Endothelial cell of umbilical vein (primary cell): ENCODE results near the gene UBXN11. TPM values are rescaled to one million over a fixed set of nuclear protein-coding genes. Genes with fewer than 3 reads are reported as not detected.

Source experiments
- BruUV-seq: library from RNA; stranded (reverse); fragments of 400-500 nt; replicated peaks from 2 replicates; lab custom pipeline; 2021; lab: Mats Ljungman, UMichigan
- CTCF ChIA-PET: fragments of 300-600, 350-600 bp; sonication (Branson Sonifier 250); formaldehyde crosslinking; loops from one replicate; lab custom pipeline; 2021; ENCODE audit warnings: antibody characterized with exemption, inconsistent platforms; lab: Charles Lee
- POLR2A ChIA-PET: fragments of 300-600, 350-600 bp; sonication (Branson Sonifier 250); formaldehyde crosslinking; loops from one replicate; lab custom pipeline; 2021; ENCODE audit warnings: antibody characterized with exemption, inconsistent platforms; lab: Charles Lee
- DNase-seq: peaks from one replicate; pipeline ENCODE4 v3.0.0-alpha.2; 2011; ENCODE audit warnings: low read depth, low spot score
- FAIRE-seq: peaks from 2 replicates; lab custom pipeline; 2011; peaks lifted over from hg19 to GRCh38; lab: Jason Lieb, UNC
- H2AFZ ChIP-seq: 2 replicates; pipeline ENCODE4 v1.6.0; 2012; ENCODE audit warnings: low read depth, low read length, control low read depth, inconsistent platforms
- H3K27ac ChIP-seq: 2 replicates; pipeline ENCODE4 v1.5.1; 2011; ENCODE audit warnings: low read depth, mild to moderate bottlenecking, control low read depth, low read length, moderate library complexity; ENCODE audit not compliant: insufficient read depth
- H3K27me3 ChIP-seq, 2 experiments: 2 replicates each; pipeline versions ENCODE4 v1.6.0 to v1.6.1; 2011; ENCODE audit warnings: low read length in 2 of 2, mixed read lengths in 1 of 2; ENCODE audit not compliant: control insufficient read depth in 2 of 2, insufficient read depth in 2 of 2
- H3K36me3 ChIP-seq, 2 experiments: 2 replicates in 1 of 2; 3 replicates in 1 of 2; pipeline ENCODE4 v1.5.1; 2011; ENCODE audit warnings: low read length in 2 of 2, mild to moderate bottlenecking in 1 of 2, moderate library complexity in 1 of 2; ENCODE audit not compliant: control insufficient read depth in 2 of 2, insufficient read depth in 2 of 2; ENCODE audit errors: extremely low read depth in 1 of 2
- H3K4me1 ChIP-seq: 3 replicates; pipeline ENCODE4 v1.5.1; 2011; ENCODE audit warnings: mild to moderate bottlenecking, low read length; ENCODE audit not compliant: control insufficient read depth, insufficient read depth; ENCODE audit errors: extremely low read depth
- H3K4me2 ChIP-seq: 2 replicates; pipeline ENCODE4 v1.6.1; 2011; ENCODE audit warnings: low read length, control low read depth, mixed read lengths; ENCODE audit not compliant: insufficient read depth
- H3K4me3 ChIP-seq, 3 experiments: fragments of 200-600 bp in 1 of 3; sonication (generic), shearing (Covaris generic) in 1 of 3; replicated peaks in 1 of 3; 2 replicates each; pipeline ENCODE4 v1.5.1; 2011 to 2016; ENCODE audit warnings: control low read depth in 3 of 3, low read length in 3 of 3, mild to moderate bottlenecking in 2 of 3, inconsistent platforms in 1 of 3, low read depth in 1 of 3, moderate library complexity in 1 of 3; ENCODE audit not compliant: insufficient read depth in 1 of 3
- H3K79me2 ChIP-seq: 2 replicates; pipeline ENCODE4 v1.6.0; 2012; ENCODE audit warnings: low read length, inconsistent platforms; ENCODE audit not compliant: control insufficient read depth, insufficient read depth
- H3K9ac ChIP-seq: replicated peaks from 2 replicates; pipeline ENCODE3; 2011; ENCODE audit warnings: low read length, control low read depth; ENCODE audit not compliant: insufficient read depth; ENCODE audit errors: extremely low read depth
- H3K9me1 ChIP-seq: replicated peaks from 3 replicates; pipeline ENCODE4 v1.6.0; 2011; ENCODE audit warnings: mild to moderate bottlenecking, low read length; ENCODE audit not compliant: control insufficient read depth, insufficient read depth; ENCODE audit errors: extremely low read depth
- H3K9me3 ChIP-seq: replicated peaks from 2 replicates; pipeline ENCODE4 v1.5.1; 2012; ENCODE audit warnings: low read length, inconsistent platforms; ENCODE audit not compliant: control insufficient read depth, insufficient read depth
- H4K20me1 ChIP-seq: replicated peaks from 2 replicates; pipeline ENCODE3; 2011; ENCODE audit warnings: mild to moderate bottlenecking, low read length; ENCODE audit not compliant: control insufficient read depth, insufficient read depth; ENCODE audit errors: extremely low read depth
- CTCF ChIP-seq, 2 donors: IDR thresholded peaks; 1 replicate in 1 of 2; 2 replicates in 1 of 2; pipeline ENCODE4 v1.5.1; 2011; ENCODE audit warnings: low read length in 2 of 2, mild to moderate bottlenecking in 2 of 2, moderate library complexity in 2 of 2, control low read depth in 1 of 2, inconsistent platforms in 1 of 2, low read depth in 1 of 2; ENCODE audit not compliant: insufficient read depth in 1 of 2; ENCODE audit errors: extremely low read depth in 1 of 2
- EZH2 ChIP-seq: IDR thresholded peaks from 2 replicates; pipeline ENCODE4 v1.6.1; 2012; ENCODE audit warnings: borderline replicate concordance, low read depth, mild to moderate bottlenecking, moderate library complexity, low read length, inconsistent platforms; ENCODE audit not compliant: severe bottlenecking
- FOS ChIP-seq: IDR thresholded peaks from 2 replicates; pipeline ENCODE4 v1.6.1; 2011; ENCODE audit warnings: mild to moderate bottlenecking, low read length, moderate library complexity, borderline replicate concordance; ENCODE audit not compliant: insufficient read depth
- GATA2 ChIP-seq: IDR thresholded peaks from 2 replicates; pipeline ENCODE4 v1.7.0; 2011; ENCODE audit warnings: low read depth, mild to moderate bottlenecking, moderate library complexity, mixed read lengths, low read length; ENCODE audit not compliant: insufficient read length, insufficient read depth
- MAX ChIP-seq: IDR thresholded peaks from 2 replicates; pipeline ENCODE4 v1.6.1; 2011; ENCODE audit not compliant: insufficient read depth, insufficient read length
- MYC ChIP-seq: IDR thresholded peaks from one replicate; pipeline ENCODE4 v1.6.1; 2011; ENCODE audit warnings: mild to moderate bottlenecking, low read depth, low read length
- POLR2A ChIP-seq: IDR thresholded peaks from 2 replicates; pipeline ENCODE4 v1.6.1; 2012; ENCODE audit warnings: low read depth, mild to moderate bottlenecking, control low read depth, low read length
- POLR2AphosphoS5 ChIP-seq: IDR thresholded peaks from 2 replicates; pipeline ENCODE4 v1.6.1; 2012; ENCODE audit warnings: low read depth, mild to moderate bottlenecking, control low read depth, low read length, moderate library complexity; ENCODE audit not compliant: insufficient read depth
- dilution Hi-C: fragments of 300-500 bp; cut with MboI; formaldehyde crosslinking; loops from one replicate; pipeline ENCODE4 v1.15.0; 2019; ENCODE audit warnings: low sequenced_read_pairs; ENCODE audit not compliant: extremely low pct_ligation_motif_present
- intact Hi-C: fragments of 100-400 bp; cut with micrococcal nuclease; formaldehyde crosslinking; loops from one replicate; pipeline ENCODE4 v1.10.0; 2022
- polyA plus RNA-seq, 4 experiments: library from polyadenylated mRNA; depleted of rRNA in 3 of 4; stranded (reverse) in 3 of 4; unstranded in 1 of 4; fragments of >200 nt; gene quantifications; 2 replicates each; pipeline versions ENCODE4 v1.2.1 to v1.2.3, GENCODE V29; 2011 to 2012; ENCODE audit warnings: missing spikeins in 1 of 4
- total RNA-seq: library from RNA; stranded (reverse); gene quantifications from 2 replicates; pipeline ENCODE4 v1.2.3, GENCODE V29; 2021

UBXN11 gene
- total and polyA plus RNA-seq, 2 donors (not counting 3 experiments of a cell fraction or from before 2014, with no cell fraction given): 14.8 to 15.6 TPM

- dilution Hi-C loops: no loop called here
- CTCF ChIA-PET: interaction anchor here (9.1 kb wide), 1 partner anchor 38 kb away, joined by 132 read pairs; the partner anchor contains the start of gene CD52
- BruUV-seq: no TSS peak
Measured at GRCh38 chr1:26281971-26282370, 24.5 kb downstream of the UBXN11 start.

More at GRCh38 chr1:26281971-26282370, 24.5 kb downstream of the UBXN11 start:
- POLR2A ChIA-PET: no interaction called here
- H3K27me3 ChIP-seq: no peaks in the 10 kb centered on the region
- FAIRE-seq (no peak), DNase-seq (no peak)
- no peak overlapping the region for H3K27ac ChIP-seq
- no peak overlapping the region for H3K9ac ChIP-seq
- no peaks in the 10 kb centered on the region for H3K9me3 ChIP-seq
- intact Hi-C loops: no loop called here
- H3K79me2 ChIP-seq: peaks cover 31% of the 10 kb centered on the region
- H4K20me1 ChIP-seq: no peaks in the 10 kb centered on the region
- no peak overlapping the region for H3K4me2 ChIP-seq
- no peak overlapping the region for H3K4me3 ChIP-seq
- no peaks in the 10 kb centered on the region for H3K9me1 ChIP-seq
- TF ChIP-seq EZH2: no peak
- no peak for TF ChIP-seq POLR2AphosphoS5
- TF ChIP-seq CTCF (IDR thresholded peaks at IDR 0.05; ENCODE audit: extremely low read depth in 1 of 2, insufficient read depth in 1 of 2, low read depth in 1 of 2, low read length in 2 of 2): no peak
- TF ChIP-seq FOS: no peak
- TF ChIP-seq MYC: no peak
- no peak for TF ChIP-seq MAX
- no peak for TF ChIP-seq GATA2
- TF ChIP-seq POLR2A: no peak
- peaks cover under 1 to 10% of the 10 kb centered on the region in 2 experiments for H3K36me3 ChIP-seq
- H3K4me1 ChIP-seq: peaks cover 39% of the 10 kb centered on the region
- H2AFZ ChIP-seq: no peak overlapping the region
